Gastrocnemius medialis (tissue), 4 donors: ENCODE results near the gene C14orf180. TPM values are rescaled to one million over a fixed set of nuclear protein-coding genes. Genes with fewer than 3 reads are reported as not detected.
"Not testable (repeated sequence)": the region's sequence is repeated elsewhere in the genome, so short reads cannot be mapped to it uniquely, and the experiment has no call there.

Source experiments
- ATAC-seq, 2 donors: fragments of 150-250 bp; one replicate each; pipeline ENCODE4 v1.9.1; 2016
- DNase-seq, 2 donors: peaks; one replicate each; pipeline ENCODE4 v3.0.0-alpha.2; 2019
- H3K27ac ChIP-seq, 4 donors: fragments of 200-600 bp; sonication (generic); 1 replicate in 1 of 4; 2 replicates in 3 of 4; pipeline ENCODE4 v1.5.1; 2016 to 2018; ENCODE audit warnings: mild to moderate bottlenecking in 2 of 4, moderate library complexity in 1 of 4
- H3K27me3 ChIP-seq, 3 donors: fragments of 200-600 bp; sonication (generic) in 2 of 3; 1 replicate in 1 of 3; 2 replicates in 2 of 3; pipeline versions ENCODE4 v1.5.1 to v1.6.0; 2016 to 2019; ENCODE audit warnings: mild to moderate bottlenecking in 1 of 3, moderate library complexity in 1 of 3
- H3K36me3 ChIP-seq, 2 donors: fragments of 200-600 bp; sonication (generic) in 1 of 2; one replicate each; pipeline ENCODE4 v1.5.1; 2017 to 2018
- H3K4me1 ChIP-seq, 2 donors: fragments of 200-600 bp; sonication (generic) in 1 of 2; one replicate each; pipeline ENCODE4 v1.5.1; 2016 to 2017; ENCODE audit warnings: mild to moderate bottlenecking in 2 of 2
- H3K4me3 ChIP-seq, 4 donors: fragments of 200-600 bp; sonication (generic) in 3 of 4; 1 replicate in 1 of 4; 2 replicates in 3 of 4; pipeline ENCODE4 v1.5.1; 2016 to 2019; ENCODE audit warnings: mild to moderate bottlenecking in 2 of 4
- H3K9me3 ChIP-seq, 3 donors: fragments of 200-600 bp; sonication (generic) in 2 of 3; 1 replicate in 1 of 3; 2 replicates in 2 of 3; pipeline ENCODE4 v1.5.1; 2016 to 2019
- POLR2A ChIP-seq, 2 donors: fragments of 450-650 bp; IDR thresholded peaks; one replicate each; pipeline ENCODE4 v1.6.1; 2017; ENCODE audit warnings: antibody characterized with exemption in 2 of 2, mild to moderate bottlenecking in 2 of 2, moderate library complexity in 2 of 2
- in situ Hi-C, 4 donors: fragments of 200-750 bp; cut with MboI; loops; one replicate each; pipeline versions ENCODE4 v1.15.0 to v1.8.0; 2017; ENCODE audit warnings: low sequenced_read_pairs in 4 of 4
- intact Hi-C: fragments of 100-400 bp; cut with DNase I; formaldehyde crosslinking; loops from one replicate; pipeline ENCODE4 v1.15.1; 2023; ENCODE audit warnings: low total_unique reads
- total RNA-seq, 4 donors: library from RNA; depleted of rRNA; stranded (reverse); fragments of >200 nt; gene quantifications; one replicate each; pipeline versions ENCODE4 v1.1.0 to v1.2.3, GENCODE V29; 2016
- TF ChIP-seq, protein P1 (sequence below), 5 experiments: fragments of 450-650 bp in 3 of 5; fragments of 200-600 bp in 2 of 5; sonication (generic) in 2 of 5; IDR thresholded peaks in 4 of 5; conservative IDR thresholded peaks in 1 of 5; 1 replicate in 4 of 5; 2 replicates in 1 of 5; pipeline ENCODE4 v1.5.1; 2016 to 2019; ENCODE audit warnings: antibody characterized with exemption in 5 of 5, mild to moderate bottlenecking in 3 of 5, moderate library complexity in 3 of 5

The C14orf180 gene
- total RNA-seq, 4 donors from 2014 or later: 0.16 to 1.5 (median 0.25) TPM

DNA sequence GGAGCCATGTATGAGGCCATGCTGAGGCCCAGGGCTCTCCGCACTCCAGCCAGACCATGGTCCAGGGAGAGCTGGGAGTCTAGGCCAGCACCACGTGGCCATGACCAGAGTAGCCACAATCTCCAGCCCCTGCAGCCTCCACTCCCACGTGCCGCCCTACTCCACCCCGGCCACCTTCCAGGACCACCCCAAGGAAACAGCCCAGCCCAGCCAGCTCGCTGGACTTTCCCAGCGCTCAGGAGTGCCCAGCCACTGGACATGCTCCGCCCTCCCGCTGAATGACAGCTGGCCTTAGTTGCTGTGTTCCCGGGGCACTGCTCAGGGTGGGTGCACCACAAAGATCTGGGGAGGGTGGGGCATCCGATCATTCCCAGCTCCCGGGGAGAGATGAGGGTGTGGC lies 2.1 kb upstream of the C14orf180 start:
- intact Hi-C loops: no loop called here
- Histone ChIP-seq H3K4me3 (no peak overlapping the region), H3K27me3 (no peaks in the 10 kb centered on the region), H3K27ac (no peak overlapping the region), H3K4me1 (peaks cover 46 to 52% of the 10 kb centered on the region in 2 donors), H3K36me3 (no peaks in the 10 kb centered on the region), H3K9me3 (no peaks in the 10 kb centered on the region)
- TF ChIP-seq POLR2A (IDR thresholded peaks at IDR 0.05): no peak
- TF ChIP-seq, protein P1, sequence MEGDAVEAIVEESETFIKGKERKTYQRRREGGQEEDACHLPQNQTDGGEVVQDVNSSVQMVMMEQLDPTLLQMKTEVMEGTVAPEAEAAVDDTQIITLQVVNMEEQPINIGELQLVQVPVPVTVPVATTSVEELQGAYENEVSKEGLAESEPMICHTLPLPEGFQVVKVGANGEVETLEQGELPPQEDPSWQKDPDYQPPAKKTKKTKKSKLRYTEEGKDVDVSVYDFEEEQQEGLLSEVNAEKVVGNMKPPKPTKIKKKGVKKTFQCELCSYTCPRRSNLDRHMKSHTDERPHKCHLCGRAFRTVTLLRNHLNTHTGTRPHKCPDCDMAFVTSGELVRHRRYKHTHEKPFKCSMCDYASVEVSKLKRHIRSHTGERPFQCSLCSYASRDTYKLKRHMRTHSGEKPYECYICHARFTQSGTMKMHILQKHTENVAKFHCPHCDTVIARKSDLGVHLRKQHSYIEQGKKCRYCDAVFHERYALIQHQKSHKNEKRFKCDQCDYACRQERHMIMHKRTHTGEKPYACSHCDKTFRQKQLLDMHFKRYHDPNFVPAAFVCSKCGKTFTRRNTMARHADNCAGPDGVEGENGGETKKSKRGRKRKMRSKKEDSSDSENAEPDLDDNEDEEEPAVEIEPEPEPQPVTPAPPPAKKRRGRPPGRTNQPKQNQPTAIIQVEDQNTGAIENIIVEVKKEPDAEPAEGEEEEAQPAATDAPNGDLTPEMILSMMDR (IDR thresholded peaks at IDR 0.05 in 4 of 5, conservative IDR thresholded peaks at IDR 0.05 in 1 of 5): no peak
- in situ Hi-C loops: no loop called here
- no peak for ATAC-seq
- no peak for DNase-seq

DNA sequence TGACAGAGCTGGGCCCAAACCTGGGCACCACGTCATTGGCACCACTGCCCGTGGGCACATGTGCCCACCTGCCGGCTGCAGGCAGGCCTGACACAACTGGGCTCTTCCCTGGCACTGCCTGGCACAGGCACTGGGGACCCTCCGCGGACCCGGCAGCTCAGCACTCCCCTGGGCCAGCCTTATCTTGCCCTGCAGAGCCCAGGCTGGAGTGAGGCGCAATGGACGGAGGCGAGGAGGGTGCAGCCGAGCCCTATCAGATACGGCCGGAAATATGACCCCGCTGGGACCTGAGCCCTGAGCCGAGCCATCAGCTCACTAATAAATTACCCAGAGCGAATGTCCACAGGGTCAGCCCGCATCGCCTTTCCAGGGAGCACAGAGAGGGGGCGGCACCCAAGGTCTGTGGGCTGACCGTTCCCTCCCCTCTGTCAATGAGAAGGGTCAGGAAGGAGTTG lies 1.7 kb upstream of the C14orf180 start:
- in situ Hi-C loops: no loop called here
- ATAC-seq (no peak), DNase-seq (no peak)
- H3K4me3 ChIP-seq: no peak overlapping the region
- H3K9me3 ChIP-seq: no peaks in the 10 kb centered on the region
- H3K27ac ChIP-seq: peak overlapping the region in 1 of 4 donors; percentile 35
- H3K27me3 ChIP-seq: no peaks in the 10 kb centered on the region
- peaks cover 51 to 57% of the 10 kb centered on the region in 2 donors for H3K4me1 ChIP-seq
- intact Hi-C loops: no loop called here
- TF ChIP-seq, protein P1 (IDR thresholded peaks at IDR 0.05 in 4 of 5, conservative IDR thresholded peaks at IDR 0.05 in 1 of 5): no peak
- no peak for TF ChIP-seq POLR2A (IDR thresholded peaks at IDR 0.05)
- H3K36me3 ChIP-seq: no peaks in the 10 kb centered on the region

DNA sequence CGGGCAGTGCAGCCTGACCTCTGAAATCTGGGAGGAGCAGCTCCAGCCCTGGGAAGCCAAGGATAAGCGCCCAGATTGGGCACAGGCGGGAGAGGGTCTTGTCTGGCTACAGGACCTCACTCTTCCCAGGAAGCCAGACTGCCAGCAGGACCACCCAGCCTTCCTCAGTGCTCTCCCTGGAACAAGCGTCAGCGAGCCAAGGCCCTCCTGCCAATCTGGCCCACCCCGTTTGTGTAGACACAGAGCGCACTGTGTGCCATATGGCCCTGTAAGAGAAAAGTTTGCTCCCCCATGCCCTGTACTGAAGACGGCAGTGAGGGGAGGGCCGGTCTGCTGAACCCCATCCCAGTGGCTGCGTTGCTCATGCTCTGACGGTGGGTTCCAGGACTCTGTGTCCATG lies 1.2 kb upstream of the C14orf180 start:
- DNase-seq: no peak
- H3K27ac ChIP-seq: peak overlapping the region in 1 of 4 donors; percentile 35
- H3K36me3 ChIP-seq: no peaks in the 10 kb centered on the region
- no peak for ATAC-seq
- no peak overlapping the region for H3K4me3 ChIP-seq
- H3K27me3 ChIP-seq: no peaks in the 10 kb centered on the region
- in situ Hi-C loops (no loop called here), intact Hi-C loops (no loop called here)
- TF ChIP-seq, protein P1 (IDR thresholded peaks at IDR 0.05 in 4 of 5, conservative IDR thresholded peaks at IDR 0.05 in 1 of 5): no peak
- no peak for TF ChIP-seq POLR2A (IDR thresholded peaks at IDR 0.05)
- H3K4me1 ChIP-seq: peaks cover 53 to 58% of the 10 kb centered on the region in 2 donors
- H3K9me3 ChIP-seq: no peaks in the 10 kb centered on the region

DNA sequence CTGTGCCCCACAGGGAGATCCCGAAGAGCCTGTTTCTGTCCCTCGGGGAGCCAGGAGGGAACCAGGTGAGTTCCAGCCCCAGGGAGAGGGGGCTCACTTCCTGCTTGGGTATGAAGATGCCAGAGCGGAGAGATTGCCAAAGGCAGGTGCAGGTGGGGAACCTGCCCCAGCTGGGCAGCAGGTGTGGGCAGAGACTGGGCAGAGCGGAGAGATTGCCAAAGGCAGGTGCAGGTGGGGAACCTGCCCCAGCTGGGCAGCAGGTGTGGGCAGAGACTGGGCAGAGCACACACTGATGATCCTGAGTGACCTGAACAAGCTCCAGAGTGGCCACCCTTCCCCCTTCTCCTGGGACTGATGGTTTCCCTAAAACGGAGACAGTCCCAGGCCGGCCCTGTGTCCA lies 375 bp downstream of the C14orf180 start:
- DNase-seq, H3K9me3 ChIP-seq, H3K27me3 ChIP-seq, in situ Hi-C loops, H3K36me3 ChIP-seq, intact Hi-C loops: not testable (repeated sequence)
- ATAC-seq: peak in 1 of 2 donors; percentile 7
- Histone ChIP-seq H3K4me1 (peaks cover 53 to 58% of the 10 kb centered on the region in 2 donors), H3K27ac (peak overlapping the region in 3 of 4 donors; percentile 34 to 90 (median 37)), H3K4me3 (peak overlapping the region in 1 of 4 donors; percentile 17)

DNA sequence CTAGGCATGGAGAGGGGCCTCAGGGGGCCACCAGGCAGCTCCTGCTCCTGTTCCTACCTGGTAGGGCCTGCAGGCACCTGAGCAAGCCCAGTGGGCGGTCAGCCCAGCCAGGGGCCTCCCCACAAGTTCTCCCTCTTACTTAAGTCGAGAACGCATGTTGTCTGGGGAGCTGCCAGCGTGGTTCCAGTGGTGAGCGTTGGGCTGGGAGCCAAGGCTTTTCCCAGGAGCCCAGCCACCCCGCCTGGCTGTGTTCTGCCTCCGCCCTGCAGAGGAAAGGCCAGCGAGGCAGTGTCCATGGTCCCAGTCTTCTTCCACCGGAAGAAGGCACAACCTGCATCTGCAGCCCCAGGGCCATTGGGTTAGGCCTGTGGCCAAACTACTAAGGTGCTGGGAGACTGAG lies 1.4 kb downstream of the C14orf180 start:
- in situ Hi-C loops: no loop called here
- Histone ChIP-seq H3K9me3 (no peaks in the 10 kb centered on the region), H3K4me3 (peak overlapping the region in 1 of 4 donors; percentile 21), H3K27me3 (no peaks in the 10 kb centered on the region), H3K4me1 (peaks cover 53 to 58% of the 10 kb centered on the region in 2 donors), H3K36me3 (no peaks in the 10 kb centered on the region), H3K27ac (peak overlapping the region in 1 of 4 donors; percentile 90)
- TF ChIP-seq POLR2A (IDR thresholded peaks at IDR 0.05): no peak
- TF ChIP-seq, protein P1 (IDR thresholded peaks at IDR 0.05 in 4 of 5, conservative IDR thresholded peaks at IDR 0.05 in 1 of 5): no peak
- DNase-seq (peak in 1 of 2 donors; percentile 33), ATAC-seq (no peak)
- intact Hi-C loops: no loop called here
